K562 (cell line): Measurements from ENCODE around the gene SCAMP3. TPM values are rescaled to one million over a fixed set of nuclear protein-coding genes. Genes with fewer than 3 reads are reported as not detected.

Source experiments
- CHD1 ChIP-seq: fragments of 200-600 bp; sonication (generic); IDR thresholded peaks from one replicate; pipeline ENCODE4 v1.6.1; 2012; ENCODE audit warnings: mild to moderate bottlenecking, moderate library complexity, low read length, inconsistent platforms
- CXXC5 ChIP-seq: fragments of 250-450 bp; sonication (Bioruptor Pico); IDR thresholded peaks from 2 replicates; pipeline ENCODE4 v1.8.0; 2022; ENCODE audit warnings: inconsistent platforms, mild to moderate bottlenecking, moderate library complexity
- ELF1 ChIP-seq: fragments of 200-800 bp; sonication (Bioruptor generic); IDR thresholded peaks from 2 replicates; pipeline ENCODE4 v1.6.1; 2016; ENCODE audit warnings: missing genetic modification characterization, missing compliant biosample characterization
- FOXJ2 ChIP-seq: fragments of 200-800 bp; sonication (Bioruptor generic); IDR thresholded peaks from 2 replicates; pipeline ENCODE4 v1.6.1; 2016; ENCODE audit warnings: missing genetic modification characterization, missing compliant biosample characterization
- HNRNPK ChIP-seq: fragments of 200-400 bp; formaldehyde crosslinking; IDR thresholded peaks from one replicate; pipeline ENCODE4 v1.6.1; 2018; ENCODE audit warnings: mild to moderate bottlenecking, low read depth, low read length; ENCODE audit not compliant: poor library complexity, severe bottlenecking
- L3MBTL2 ChIP-seq: fragments of 450-650 bp; IDR thresholded peaks from 2 replicates; pipeline ENCODE4 v1.6.1; 2016; ENCODE audit warnings: mild to moderate bottlenecking, moderate library complexity
- MBD2 ChIP-seq: sonication (generic); IDR thresholded peaks from 2 replicates; pipeline ENCODE4 v1.6.1; 2016; ENCODE audit warnings: low read depth, borderline replicate concordance
- MXI1 ChIP-seq: IDR thresholded peaks from 2 replicates; pipeline ENCODE4 v1.6.1; 2011; ENCODE audit warnings: low read depth, mild to moderate bottlenecking, improper control_type of control experiment, low read length
- POLR2A ChIP-seq: fragments of 450-650 bp; conservative IDR thresholded peaks from 2 replicates; pipeline ENCODE4 v1.6.1; 2016
- SMARCC2 ChIP-seq: fragments of 450-650 bp; IDR thresholded peaks from 2 replicates; pipeline ENCODE4 v1.6.1; 2017; ENCODE audit warnings: antibody characterized with exemption, moderate library complexity, mild to moderate bottlenecking, low read depth
- ZBTB7A ChIP-seq: IDR thresholded peaks from 2 replicates; pipeline ENCODE4 v1.6.1; 2011; ENCODE audit warnings: low read depth, mild to moderate bottlenecking, low read length, moderate library complexity, borderline replicate concordance; ENCODE audit not compliant: control insufficient read depth
- ZZZ3 ChIP-seq: fragments of 450-650 bp; IDR thresholded peaks from 2 replicates; pipeline ENCODE4 v1.6.1; 2016; ENCODE audit warnings: antibody characterized with exemption, mild to moderate bottlenecking, moderate library complexity
- polyA plus RNA-seq, 8 experiments: library from polyadenylated mRNA; depleted of rRNA in 4 of 8; stranded (reverse) in 5 of 8; unstranded in 3 of 8; fragments of >200 nt; fragmentation: Nextera tagmentation in 2 of 8; fragmentation: Illumina TruSeq in 1 of 8; extraction: Ambion mirVana in 2 of 8; extraction: Trizol in 1 of 8; gene quantifications; 2 replicates each; pipeline versions ENCODE4 v1.2.1 to v1.2.3, GENCODE V29; 2011 to 2014; ENCODE audit warnings: inconsistent platforms in 1 of 8, missing spikeins in 1 of 8
- total RNA-seq, 7 experiments: library from RNA; depleted of rRNA in 6 of 7; stranded (reverse); fragments of >200 nt in 6 of 7; fragmentation: Illumina TruSeq in 2 of 7; extraction: Trizol in 2 of 7; gene quantifications; 2 replicates each; pipeline versions ENCODE4 v1.2.1 to v1.2.3, GENCODE V29; 2011 to 2021; ENCODE audit warnings: low replicate concordance in 1 of 7
- TF ChIP-seq, protein P1 (sequence below): fragments of 450-650 bp; IDR thresholded peaks from 2 replicates; pipeline ENCODE4 v1.6.1; 2016; ENCODE audit warnings: antibody characterized with exemption
- TF ChIP-seq, protein P2 (sequence below): fragments of 450-650 bp; IDR thresholded peaks from 2 replicates; pipeline ENCODE4 v1.6.1; 2014; ENCODE audit warnings: low read depth, mild to moderate bottlenecking, moderate library complexity, borderline replicate concordance
- TF ChIP-seq, protein P3 (sequence below): fragments of 450-650 bp; IDR thresholded peaks from 2 replicates; pipeline ENCODE4 v1.6.1; 2016; ENCODE audit warnings: borderline replicate concordance
- TF ChIP-seq, protein P4 (sequence below): fragments of 250-450 bp; sonication (Bioruptor Pico); IDR thresholded peaks from 2 replicates; pipeline ENCODE4 v1.5.0; 2020; ENCODE audit warnings: mild to moderate bottlenecking, borderline replicate concordance
- TF ChIP-seq, protein P5 (sequence below): sonication (generic); formaldehyde crosslinking; IDR thresholded peaks from 2 replicates; pipeline ENCODE4 v1.8.0; 2023; ENCODE audit warnings: mild to moderate bottlenecking, missing genetic modification reagents

The SCAMP3 gene
- total and polyA plus RNA-seq, 9 of the 15 experiments (the other 6 are each of a cell fraction or from before 2014, with no cell fraction given), result 14.2 to 131 (median 86.1) TPM

DNA sequence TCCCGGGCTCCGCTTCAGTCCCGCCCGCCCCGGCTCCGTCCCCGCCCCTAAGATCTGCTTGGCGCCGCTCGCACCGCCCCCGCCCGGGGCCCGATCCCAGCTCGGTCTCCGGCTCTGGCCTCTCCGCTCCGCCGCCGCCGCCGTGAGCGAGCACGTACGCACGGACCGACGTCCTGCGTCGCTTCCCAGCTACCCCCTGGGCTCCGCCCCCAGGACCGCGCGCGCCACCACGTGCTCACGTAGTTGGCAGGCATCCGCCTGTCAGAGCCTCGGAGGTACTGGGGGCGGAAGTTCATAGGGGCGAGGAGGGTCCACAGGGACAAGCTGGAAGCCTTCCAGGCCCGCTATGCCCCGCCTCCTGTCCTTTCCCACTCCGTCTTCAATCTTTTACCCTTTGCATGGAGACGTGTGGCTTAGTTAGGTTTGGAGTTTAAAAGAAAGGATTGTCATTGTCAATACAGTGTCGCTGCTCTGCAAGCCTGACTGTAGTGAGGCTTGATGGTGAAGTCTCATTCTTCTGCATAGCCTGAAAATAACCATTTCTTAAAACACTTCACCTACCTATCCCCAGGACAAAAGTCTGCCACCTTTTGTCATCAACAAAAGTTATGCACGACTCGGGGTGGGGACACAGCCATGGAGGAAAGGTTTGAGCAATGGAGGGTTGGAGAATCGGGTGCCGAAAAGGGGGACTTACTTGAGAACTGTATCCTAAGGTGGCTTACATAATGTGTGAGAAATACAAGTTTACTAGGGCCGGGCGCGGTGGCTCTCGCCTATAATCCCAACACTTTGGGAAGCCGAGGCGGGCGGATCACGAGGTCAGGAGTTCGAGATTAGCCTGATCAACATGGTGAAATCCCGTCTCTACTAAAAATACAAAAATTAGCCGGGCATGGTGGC is 11.4 kb upstream of the SCAMP3 start, which contains the start of gene CLK2 (continued):
- TF ChIP-seq, protein P1, sequence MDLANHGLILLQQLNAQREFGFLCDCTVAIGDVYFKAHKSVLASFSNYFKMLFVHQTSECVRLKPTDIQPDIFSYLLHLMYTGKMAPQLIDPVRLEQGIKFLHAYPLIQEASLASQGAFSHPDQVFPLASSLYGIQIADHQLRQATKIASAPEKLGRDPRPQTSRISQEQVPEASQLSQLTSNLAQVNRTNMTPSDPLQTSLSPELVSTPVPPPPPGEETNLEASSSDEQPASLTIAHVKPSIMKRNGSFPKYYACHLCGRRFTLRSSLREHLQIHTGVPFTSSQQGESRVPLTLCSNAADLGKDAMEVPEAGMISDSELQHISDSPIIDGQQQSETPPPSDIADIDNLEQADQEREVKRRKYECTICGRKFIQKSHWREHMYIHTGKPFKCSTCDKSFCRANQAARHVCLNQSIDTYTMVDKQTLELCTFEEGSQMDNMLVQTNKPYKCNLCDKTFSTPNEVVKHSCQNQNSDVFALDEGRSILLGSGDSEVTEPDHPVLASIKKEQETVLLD, result peak; percentile 97
- TF ChIP-seq MXI1 (peak; percentile 77; the same call in 1 of the 2 replicates), POLR2A (peak; percentile 81), ZZZ3 (0 out of 2 replicates have a peak, but pooled peaks have one; percentile 46), HNRNPK (no peak), CHD1 (peak; percentile 47), ELF1 (tag) (peak; percentile 77), FOXJ2 (0 out of 2 replicates have a peak, but pooled peaks have one; percentile 12), ZBTB7A (peak; percentile 99), L3MBTL2 (peak; percentile 98), CXXC5 (CRISPR knock-in tag) (peak; percentile 93), SMARCC2 (0 out of 2 replicates have a peak, but pooled peaks have one; percentile 37), MBD2 (peak; percentile 60; the same call in 1 of the 2 replicates)
- TF ChIP-seq, protein P2, sequence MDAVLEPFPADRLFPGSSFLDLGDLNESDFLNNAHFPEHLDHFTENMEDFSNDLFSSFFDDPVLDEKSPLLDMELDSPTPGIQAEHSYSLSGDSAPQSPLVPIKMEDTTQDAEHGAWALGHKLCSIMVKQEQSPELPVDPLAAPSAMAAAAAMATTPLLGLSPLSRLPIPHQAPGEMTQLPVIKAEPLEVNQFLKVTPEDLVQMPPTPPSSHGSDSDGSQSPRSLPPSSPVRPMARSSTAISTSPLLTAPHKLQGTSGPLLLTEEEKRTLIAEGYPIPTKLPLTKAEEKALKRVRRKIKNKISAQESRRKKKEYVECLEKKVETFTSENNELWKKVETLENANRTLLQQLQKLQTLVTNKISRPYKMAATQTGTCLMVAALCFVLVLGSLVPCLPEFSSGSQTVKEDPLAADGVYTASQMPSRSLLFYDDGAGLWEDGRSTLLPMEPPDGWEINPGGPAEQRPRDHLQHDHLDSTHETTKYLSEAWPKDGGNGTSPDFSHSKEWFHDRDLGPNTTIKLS, result peak; percentile 65
- TF ChIP-seq, protein P3, sequence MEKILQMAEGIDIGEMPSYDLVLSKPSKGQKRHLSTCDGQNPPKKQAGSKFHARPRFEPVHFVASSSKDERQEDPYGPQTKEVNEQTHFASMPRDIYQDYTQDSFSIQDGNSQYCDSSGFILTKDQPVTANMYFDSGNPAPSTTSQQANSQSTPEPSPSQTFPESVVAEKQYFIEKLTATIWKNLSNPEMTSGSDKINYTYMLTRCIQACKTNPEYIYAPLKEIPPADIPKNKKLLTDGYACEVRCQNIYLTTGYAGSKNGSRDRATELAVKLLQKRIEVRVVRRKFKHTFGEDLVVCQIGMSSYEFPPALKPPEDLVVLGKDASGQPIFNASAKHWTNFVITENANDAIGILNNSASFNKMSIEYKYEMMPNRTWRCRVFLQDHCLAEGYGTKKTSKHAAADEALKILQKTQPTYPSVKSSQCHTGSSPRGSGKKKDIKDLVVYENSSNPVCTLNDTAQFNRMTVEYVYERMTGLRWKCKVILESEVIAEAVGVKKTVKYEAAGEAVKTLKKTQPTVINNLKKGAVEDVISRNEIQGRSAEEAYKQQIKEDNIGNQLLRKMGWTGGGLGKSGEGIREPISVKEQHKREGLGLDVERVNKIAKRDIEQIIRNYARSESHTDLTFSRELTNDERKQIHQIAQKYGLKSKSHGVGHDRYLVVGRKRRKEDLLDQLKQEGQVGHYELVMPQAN, result peak; percentile 84; the same call in 1 of the 2 replicates
- TF ChIP-seq, protein P4, sequence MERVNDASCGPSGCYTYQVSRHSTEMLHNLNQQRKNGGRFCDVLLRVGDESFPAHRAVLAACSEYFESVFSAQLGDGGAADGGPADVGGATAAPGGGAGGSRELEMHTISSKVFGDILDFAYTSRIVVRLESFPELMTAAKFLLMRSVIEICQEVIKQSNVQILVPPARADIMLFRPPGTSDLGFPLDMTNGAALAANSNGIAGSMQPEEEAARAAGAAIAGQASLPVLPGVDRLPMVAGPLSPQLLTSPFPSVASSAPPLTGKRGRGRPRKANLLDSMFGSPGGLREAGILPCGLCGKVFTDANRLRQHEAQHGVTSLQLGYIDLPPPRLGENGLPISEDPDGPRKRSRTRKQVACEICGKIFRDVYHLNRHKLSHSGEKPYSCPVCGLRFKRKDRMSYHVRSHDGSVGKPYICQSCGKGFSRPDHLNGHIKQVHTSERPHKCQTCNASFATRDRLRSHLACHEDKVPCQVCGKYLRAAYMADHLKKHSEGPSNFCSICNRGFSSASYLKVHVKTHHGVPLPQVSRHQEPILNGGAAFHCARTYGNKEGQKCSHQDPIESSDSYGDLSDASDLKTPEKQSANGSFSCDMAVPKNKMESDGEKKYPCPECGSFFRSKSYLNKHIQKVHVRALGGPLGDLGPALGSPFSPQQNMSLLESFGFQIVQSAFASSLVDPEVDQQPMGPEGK (CRISPR knock-in tag), result 0 out of 2 replicates have a peak, but pooled peaks have one; percentile 20
- TF ChIP-seq, protein P5, sequence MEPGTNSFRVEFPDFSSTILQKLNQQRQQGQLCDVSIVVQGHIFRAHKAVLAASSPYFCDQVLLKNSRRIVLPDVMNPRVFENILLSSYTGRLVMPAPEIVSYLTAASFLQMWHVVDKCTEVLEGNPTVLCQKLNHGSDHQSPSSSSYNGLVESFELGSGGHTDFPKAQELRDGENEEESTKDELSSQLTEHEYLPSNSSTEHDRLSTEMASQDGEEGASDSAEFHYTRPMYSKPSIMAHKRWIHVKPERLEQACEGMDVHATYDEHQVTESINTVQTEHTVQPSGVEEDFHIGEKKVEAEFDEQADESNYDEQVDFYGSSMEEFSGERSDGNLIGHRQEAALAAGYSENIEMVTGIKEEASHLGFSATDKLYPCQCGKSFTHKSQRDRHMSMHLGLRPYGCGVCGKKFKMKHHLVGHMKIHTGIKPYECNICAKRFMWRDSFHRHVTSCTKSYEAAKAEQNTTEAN (CRISPR knock-in tag), result 0 out of 2 replicates have a peak, but pooled peaks have one; percentile 78
